AG20443 (cell line): ENCODE data around the gene STPG4.
"Not testable (repeated sequence)": the region's sequence is repeated elsewhere in the genome, so short reads cannot be mapped to it uniquely, and the experiment has no call there.

Experiments used
- DNase-seq: peaks from one replicate; pipeline ENCODE4 v3.0.0; 2012; ENCODE audit warnings: low spot score, mixed read lengths

Gene STPG4

GRCh38 chr2:47126783-47127182 is 28.3 kb downstream of the STPG4 start:
- no peak for DNase-seq

DNA sequence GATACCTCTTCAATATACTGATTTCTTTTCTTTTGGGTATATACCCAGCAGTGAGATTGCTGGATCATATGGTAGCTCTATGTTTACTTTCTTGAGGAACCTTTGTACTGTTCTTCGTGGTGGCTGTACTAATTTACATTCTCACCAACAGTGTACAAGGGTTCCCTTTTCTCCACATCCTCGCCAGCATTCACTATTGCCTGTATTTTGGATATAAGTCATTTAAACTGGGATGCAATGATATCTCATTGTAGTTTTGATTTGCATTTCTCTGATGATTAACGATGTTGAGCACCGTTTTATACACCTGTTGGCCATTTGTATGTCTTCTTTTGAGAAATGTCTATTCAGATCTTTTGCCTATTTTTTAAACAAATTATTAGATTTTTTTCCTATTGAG is 30.4 kb downstream of the STPG4 start:
- not testable (repeated sequence) for DNase-seq

- not testable (repeated sequence) for DNase-seq
Measured at GRCh38 chr2:47120424-47120823, 34.7 kb downstream of the STPG4 start.

GRCh38 chr2:47119001-47119400 is 36.1 kb downstream of the STPG4 start:
- peak; percentile 57 for DNase-seq

DNA sequence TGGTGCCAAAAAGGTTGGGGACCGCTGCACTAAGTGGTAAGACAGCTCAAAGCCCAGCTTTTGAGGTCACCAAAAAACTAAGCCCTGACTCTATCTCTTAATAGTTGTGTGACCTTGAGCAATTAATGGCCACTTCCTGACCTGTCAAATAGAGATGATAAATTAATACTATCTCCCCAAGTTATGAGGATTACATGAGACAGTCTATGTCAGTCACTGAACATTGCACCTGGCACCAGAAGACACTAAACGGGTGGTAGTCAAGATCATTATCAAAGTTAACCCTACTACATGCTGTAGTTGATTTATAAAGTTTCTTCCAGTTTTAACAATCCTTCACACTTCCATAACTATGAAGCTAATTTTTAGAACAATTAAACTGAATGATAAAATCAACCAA is 36.5 kb downstream of the STPG4 start:
- DNase-seq = no peak

GRCh38 chr2:47112665-47113435 is 42.3 kb downstream of the STPG4 start:
- DNase-seq = no peak

DNA sequence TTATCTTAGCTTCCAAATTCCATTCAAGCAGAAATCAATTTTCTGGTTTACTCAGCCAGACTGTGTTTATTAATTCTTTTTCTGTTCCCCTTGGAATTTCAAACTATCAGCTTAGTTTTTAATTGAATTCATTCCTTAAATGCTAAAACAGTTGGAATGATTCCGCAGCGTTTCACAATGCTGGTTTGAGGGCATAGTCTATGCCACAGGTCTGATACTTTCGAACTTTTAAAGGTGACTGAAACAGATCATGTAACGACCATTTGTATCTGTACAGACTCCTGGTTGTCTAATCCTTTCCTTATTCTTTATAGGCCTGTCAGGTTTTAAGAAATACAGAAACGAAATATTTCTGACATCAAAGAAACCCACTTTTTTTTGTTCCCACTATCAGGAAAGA is 45.4 kb downstream of the STPG4 start:
- DNase-seq = no peak

- no peak for DNase-seq
Measured at GRCh38 chr2:47109007-47109375, 46.1 kb downstream of the STPG4 start.

GRCh38 chr2:47108267-47109006 is 46.7 kb downstream of the STPG4 start:
- DNase-seq = not testable (repeated sequence)

DNA sequence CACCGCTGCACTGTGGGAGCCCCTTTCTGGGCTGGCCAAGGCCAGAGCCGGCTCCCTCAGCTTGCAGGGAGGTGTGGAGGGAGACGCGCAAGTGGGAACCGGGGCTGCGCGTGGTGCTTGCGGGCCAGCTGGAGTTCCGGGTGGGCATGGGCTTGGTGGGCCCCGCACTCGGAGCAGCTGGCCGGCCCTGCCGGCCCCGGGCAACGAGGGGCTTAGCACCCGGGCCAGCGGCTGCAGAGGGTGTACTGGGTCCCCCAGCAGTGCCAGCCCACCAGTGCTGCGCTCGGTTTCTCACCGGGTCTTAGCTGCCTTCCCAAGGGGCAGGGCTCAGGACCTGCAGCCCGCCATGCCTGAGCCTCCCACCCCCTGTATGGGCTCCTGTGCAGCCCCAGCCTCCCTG is 47.9 kb downstream of the STPG4 start:
- DNase-seq = not testable (repeated sequence)

DNA sequence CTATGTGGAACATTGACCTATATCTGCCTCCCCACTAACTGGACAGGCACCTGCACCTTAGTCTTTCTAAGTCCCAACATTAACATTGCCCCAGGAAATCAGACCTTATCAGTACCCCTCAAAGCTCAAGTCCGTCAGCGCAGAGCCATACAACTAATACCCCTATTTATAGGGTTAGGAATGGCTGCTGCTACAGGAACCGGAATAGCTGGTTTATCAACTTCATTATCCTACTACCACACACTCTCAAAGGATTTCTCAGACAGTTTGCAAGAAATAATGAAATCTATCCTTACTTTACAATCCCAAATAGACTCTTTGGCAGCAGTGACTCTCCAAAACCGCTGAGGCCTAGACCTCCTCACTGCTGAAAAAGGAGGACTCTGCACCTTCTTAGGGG is 48.9 kb downstream of the STPG4 start:
- not testable (repeated sequence) for DNase-seq

DNA sequence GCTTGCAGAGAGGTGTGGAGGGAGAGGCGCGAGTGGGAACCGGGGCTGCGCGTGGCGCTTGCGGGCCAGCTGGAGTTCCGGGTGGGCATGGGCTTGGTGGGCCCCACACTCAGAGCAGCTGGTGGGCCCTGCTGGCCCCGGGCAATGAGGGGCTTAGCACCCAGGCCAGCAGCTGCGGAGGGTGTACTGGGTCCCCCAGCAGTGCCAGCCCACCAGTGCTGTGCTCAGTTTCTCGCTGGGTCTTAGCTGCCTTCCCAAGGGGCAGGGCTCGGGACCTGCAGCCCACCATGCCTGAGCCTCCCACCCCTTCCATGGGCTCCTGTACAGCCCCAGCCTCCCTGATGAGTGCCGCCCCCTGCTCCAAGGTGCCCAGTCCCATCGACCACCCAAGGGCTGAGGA is 55.4 kb downstream of the STPG4 start:
- not testable (repeated sequence) for DNase-seq

- no peak for DNase-seq
Measured at GRCh38 chr2:47098953-47099352, 56.2 kb downstream of the STPG4 start.

DNA sequence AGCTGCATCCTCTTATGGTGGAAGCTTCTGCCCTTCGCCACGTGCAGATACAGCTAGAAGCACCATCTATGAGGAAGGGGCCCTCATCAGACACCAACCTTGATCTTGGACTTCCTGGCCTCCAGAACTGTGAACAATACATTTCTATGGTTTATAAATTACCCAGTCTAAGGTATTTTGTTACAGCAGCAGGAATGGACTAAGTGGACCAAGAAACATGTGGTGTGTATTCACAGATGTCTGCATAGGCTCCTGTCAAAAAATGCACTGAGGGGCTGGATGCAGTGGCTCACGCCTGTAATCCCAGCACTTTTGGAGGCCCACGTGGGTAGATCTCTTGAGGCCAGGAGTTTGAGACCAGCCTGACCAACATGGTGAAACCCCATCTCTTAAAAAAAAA is 57.5 kb downstream of the STPG4 start:
- no peak for DNase-seq

- no peak for DNase-seq
Measured at GRCh38 chr2:47096451-47096850, 58.7 kb downstream of the STPG4 start.

- no peak for DNase-seq
Measured at GRCh38 chr2:47095349-47096020, 59.6 kb downstream of the STPG4 start.

DNA sequence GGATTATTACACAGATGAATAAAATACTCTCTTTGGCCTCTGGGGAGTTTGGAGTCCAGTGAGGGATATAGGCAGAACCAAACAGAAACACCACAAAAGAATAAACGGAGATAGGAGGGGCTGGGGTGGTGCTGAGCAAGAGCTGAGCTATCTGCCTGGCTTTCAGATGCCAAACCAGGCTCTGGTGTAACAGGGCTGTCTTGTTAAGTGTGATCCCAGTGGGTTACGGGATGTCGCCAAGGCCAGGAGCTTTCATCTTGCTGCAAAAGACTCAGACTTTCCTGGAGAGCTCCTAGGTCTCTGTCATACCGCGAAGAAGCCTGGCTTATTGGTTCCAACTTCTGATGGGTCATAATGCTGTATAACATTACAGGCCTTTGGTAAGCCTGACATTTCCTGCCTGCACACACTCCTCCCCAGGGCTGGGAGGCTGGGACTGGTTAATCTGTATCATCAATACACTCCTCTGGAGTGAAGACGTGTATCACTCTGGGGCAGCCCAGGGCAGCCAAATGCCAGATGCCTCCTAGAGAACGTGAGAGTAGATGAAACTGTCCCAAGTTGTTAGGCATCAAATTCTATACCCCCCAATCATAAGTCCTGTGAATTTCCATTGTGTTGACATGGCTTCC is 60.5 kb downstream of the STPG4 start:
- peak; percentile 82 for DNase-seq

DNA sequence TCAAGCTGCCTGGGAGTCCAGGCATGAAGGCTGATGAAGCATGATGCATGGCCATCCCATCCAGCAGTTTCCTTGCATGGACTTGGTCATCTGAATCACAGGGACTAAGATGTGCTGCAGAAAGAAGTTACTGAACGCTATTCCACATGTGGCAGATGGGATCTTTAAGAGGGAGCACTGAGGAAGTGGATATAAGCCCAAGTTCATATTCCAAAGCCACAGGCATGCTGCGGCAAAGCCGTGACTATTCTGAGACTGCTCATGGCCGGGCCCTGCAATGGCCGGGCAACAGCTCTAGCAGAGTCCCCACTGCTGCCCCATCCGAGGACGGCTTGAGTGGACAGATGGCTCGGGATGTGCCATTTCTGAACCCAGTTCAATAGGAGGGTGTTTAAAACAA is 61.5 kb downstream of the STPG4 start:
- no peak for DNase-seq

GRCh38 chr2:47092465-47092864 is 62.6 kb downstream of the STPG4 start:
- no peak for DNase-seq

DNA sequence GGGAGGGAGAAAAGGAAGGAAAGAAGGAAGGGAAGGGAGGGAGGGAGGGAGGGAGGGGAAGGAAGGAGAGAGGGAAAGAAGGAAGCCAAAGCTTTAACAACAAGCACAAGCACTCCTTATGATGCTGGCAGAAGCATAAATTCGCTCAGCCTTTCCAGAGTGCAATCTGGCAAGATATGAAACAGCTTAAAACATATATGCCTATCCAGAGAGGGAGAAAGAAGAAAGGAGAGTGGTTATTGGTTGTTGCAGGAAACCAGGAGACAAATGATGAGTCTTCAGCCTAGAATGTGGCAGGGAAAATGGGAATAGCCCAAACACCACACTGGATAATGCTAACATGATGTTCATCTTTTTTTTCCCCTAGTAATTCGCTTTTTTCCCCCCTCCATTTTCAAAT is 64.0 kb downstream of the STPG4 start:
- peak; percentile 53 for DNase-seq

GRCh38 chr2:47089083-47089464 is 66.0 kb downstream of the STPG4 start:
- no peak for DNase-seq

DNA sequence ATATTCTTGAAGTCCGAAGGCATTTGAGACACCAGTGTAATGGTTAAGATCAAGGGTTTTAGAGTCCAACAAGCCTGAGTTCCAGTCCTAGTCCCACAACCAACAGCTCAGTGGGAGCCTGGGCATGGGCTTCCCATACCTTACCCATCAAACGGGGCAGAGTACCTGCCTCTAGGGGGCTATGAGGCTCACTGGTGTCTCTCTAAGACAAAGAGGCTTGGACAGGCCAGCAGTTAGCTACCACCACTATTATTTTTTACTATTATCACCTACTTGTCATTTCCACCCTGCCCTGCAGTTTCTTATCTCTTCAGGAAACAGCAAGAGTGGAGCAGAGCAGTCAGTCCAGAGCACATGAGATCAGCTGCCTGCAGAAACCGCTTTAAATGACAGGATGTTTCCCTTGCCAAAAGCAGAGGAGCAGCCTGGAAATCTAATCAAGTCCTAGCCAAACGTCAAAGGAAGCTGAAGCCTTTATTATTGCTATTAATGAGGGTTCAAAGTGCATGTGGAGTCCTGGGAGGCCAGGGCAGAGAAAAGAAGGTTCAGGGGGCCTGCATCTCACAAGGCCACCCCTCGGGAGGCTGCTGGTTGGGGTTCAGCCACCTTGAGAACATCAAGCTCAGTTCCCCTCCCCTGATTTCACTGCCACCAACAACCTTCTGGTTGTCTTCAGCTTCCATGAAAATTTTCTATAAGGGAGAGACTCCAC is 66.6 kb downstream of the STPG4 start:
- DNase-seq = no peak
